Mesendoderm (in vitro differentiated cells): ENCODE data around the gene HSD11B2.

ENCODE experiments used
- DNase-seq: peaks from one replicate; pipeline ENCODE4 v3.0.0; 2013
- H2AK5ac ChIP-seq: 2 replicates; pipeline ENCODE4 v1.6.1; 2013; ENCODE audit warnings: low read length, inconsistent platforms
- H2BK120ac ChIP-seq: 2 replicates; pipeline ENCODE4 v1.6.1; 2013; ENCODE audit warnings: low read depth, mild to moderate bottlenecking, low read length, moderate library complexity, mixed read lengths
- H2BK15ac ChIP-seq: replicated peaks from 2 replicates; pipeline ENCODE4 v1.6.1; 2013; ENCODE audit warnings: low read depth, mild to moderate bottlenecking, moderate library complexity
- H2BK5ac ChIP-seq: 2 replicates; pipeline ENCODE4 v1.6.1; 2013; ENCODE audit warnings: low read length, inconsistent platforms
- H3K18ac ChIP-seq: 2 replicates; pipeline ENCODE4 v1.6.1; 2013; ENCODE audit warnings: mild to moderate bottlenecking, low read length, mixed read lengths
- H3K23ac ChIP-seq: one replicate; pipeline ENCODE4 v1.6.1; 2013; ENCODE audit warnings: low read length
- H3K27ac ChIP-seq: 2 replicates; pipeline ENCODE4 v1.5.1; 2013; ENCODE audit warnings: low read depth, mild to moderate bottlenecking, inconsistent platforms, low read length, moderate library complexity
- H3K27me3 ChIP-seq: 2 replicates; pipeline ENCODE4 v1.6.1; 2013; ENCODE audit warnings: low read length, control low read depth, mild to moderate bottlenecking, inconsistent platforms; ENCODE audit not compliant: insufficient read depth, poor library complexity
- H3K36me3 ChIP-seq: 2 replicates; pipeline ENCODE4 v1.6.1; 2013; ENCODE audit warnings: low read length, inconsistent platforms; ENCODE audit not compliant: control insufficient read depth, insufficient read depth
- H3K4ac ChIP-seq: one replicate; pipeline ENCODE4 v1.6.1; 2013; ENCODE audit warnings: low read depth, mild to moderate bottlenecking, low read length, moderate library complexity
- H3K4me1 ChIP-seq: 2 replicates; pipeline ENCODE4 v1.6.1; 2013; ENCODE audit warnings: low read depth, low read length, inconsistent platforms; ENCODE audit not compliant: control insufficient read depth
- H3K4me2 ChIP-seq: 2 replicates; pipeline ENCODE4 v1.6.1; 2013; ENCODE audit warnings: low read length
- H3K4me3 ChIP-seq: 2 replicates; pipeline ENCODE4 v1.5.1; 2013; ENCODE audit warnings: mild to moderate bottlenecking, low read length
- H3K56ac ChIP-seq: one replicate; pipeline ENCODE4 v1.6.1; 2013; ENCODE audit warnings: low read length
- H3K79me1 ChIP-seq: 2 replicates; pipeline ENCODE4 v1.6.1; 2013; ENCODE audit warnings: low read length, inconsistent platforms
- H3K79me2 ChIP-seq: 2 replicates; pipeline ENCODE4 v1.6.1; 2013; ENCODE audit warnings: mild to moderate bottlenecking, low read length; ENCODE audit not compliant: control insufficient read depth, insufficient read depth
- H3K9ac ChIP-seq: 2 replicates; pipeline ENCODE4 v1.6.1; 2013; ENCODE audit warnings: low read length, inconsistent platforms
- H4K5ac ChIP-seq: one replicate; pipeline ENCODE4 v1.6.1; 2013; ENCODE audit warnings: low read length
- H4K8ac ChIP-seq: one replicate; pipeline ENCODE4 v1.6.1; 2013; ENCODE audit warnings: low read depth, mild to moderate bottlenecking, control low read depth, low read length, moderate library complexity
- WGBS: extraction: QIAGEN DNeasy Blood & Tissue Kit; methylation state at CpG from one replicate; pipeline ENCODE4 v1.1.7; 2013; ENCODE audit warnings: low lambda C conversion rate, missing lambda C conversion rate; ENCODE audit not compliant: insufficient coverage; ENCODE audit errors: extremely low coverage; 5-methylcytosine and 5-hydroxymethylcytosine counted together

Gene HSD11B2

GRCh38 chr16:67461600-67462278, 30.8 kb downstream of the HSD11B2 start:
- WGBS, result no CpG with 5 or more reads among the region's 8 CpGs
- Histone ChIP-seq H3K4me1 (peaks cover 1% of the 10 kb centered on the region), H2BK5ac (no peak overlapping the region), H3K36me3 (no peaks in the 10 kb centered on the region), H3K79me2 (no peaks in the 10 kb centered on the region), H3K4me2 (no peak overlapping the region), H3K79me1 (peaks cover 6% of the 10 kb centered on the region), H3K4me3 (no peak overlapping the region), H3K27ac (no peak overlapping the region), H3K27me3 (no peaks in the 10 kb centered on the region), H2BK120ac (no peak overlapping the region), H4K8ac (no peak overlapping the region), H3K56ac (no peak overlapping the region), H3K18ac (no peak overlapping the region), H3K4ac (no peak overlapping the region), H2AK5ac (no peak overlapping the region), H3K9ac (no peak overlapping the region), H2BK15ac (no peak overlapping the region), H4K5ac (no peak overlapping the region), H3K23ac (no peak overlapping the region)
- no peak for DNase-seq

- H3K4ac ChIP-seq, result no peak overlapping the region
- H3K9ac ChIP-seq, result no peak overlapping the region
- no peaks in the 10 kb centered on the region for H3K79me2 ChIP-seq
- H3K4me1 ChIP-seq, result peaks cover 1% of the 10 kb centered on the region
- H2AK5ac ChIP-seq, result no peak overlapping the region
- H3K27me3 ChIP-seq, result no peaks in the 10 kb centered on the region
- no peaks in the 10 kb centered on the region for H3K36me3 ChIP-seq
- no peak for DNase-seq
- no peak overlapping the region for H2BK120ac ChIP-seq
- no peak overlapping the region for H4K5ac ChIP-seq
- no peak overlapping the region for H4K8ac ChIP-seq
- WGBS, result no CpG with 5 or more reads among the region's 5 CpGs
- H3K18ac ChIP-seq, result no peak overlapping the region
- H2BK5ac ChIP-seq, result no peak overlapping the region
- H3K56ac ChIP-seq, result no peak overlapping the region
- H2BK15ac ChIP-seq, result no peak overlapping the region
- H3K23ac ChIP-seq, result no peak overlapping the region
- H3K4me3 ChIP-seq, result no peak overlapping the region
- H3K79me1 ChIP-seq, result peaks cover 6% of the 10 kb centered on the region
- no peak overlapping the region for H3K27ac ChIP-seq
- no peak overlapping the region for H3K4me2 ChIP-seq
Measured at GRCh38 chr16:67462279-67462655, 31.3 kb downstream of the HSD11B2 start.

- H4K8ac ChIP-seq, result no peak overlapping the region
- H3K4me2 ChIP-seq, result no peak overlapping the region
Measured at GRCh38 chr16:67463059-67463458, 32.1 kb downstream of the HSD11B2 start.

GRCh38 chr16:67463691-67464090, 32.8 kb downstream of the HSD11B2 start:
- no CpG with 5 or more reads among the region's 4 CpGs for WGBS
- no peak for DNase-seq
- Histone ChIP-seq H3K4me3 (no peak overlapping the region), H3K79me2 (no peaks in the 10 kb centered on the region), H2BK120ac (no peak overlapping the region), H3K9ac (no peak overlapping the region), H2BK15ac (no peak overlapping the region), H3K27me3 (no peaks in the 10 kb centered on the region), H3K79me1 (peaks cover 6% of the 10 kb centered on the region), H3K4me1 (peaks cover 1% of the 10 kb centered on the region), H3K4ac (no peak overlapping the region), H3K56ac (no peak overlapping the region), H3K18ac (no peak overlapping the region), H2BK5ac (no peak overlapping the region), H4K8ac (no peak overlapping the region), H3K36me3 (no peaks in the 10 kb centered on the region), H3K4me2 (no peak overlapping the region), H2AK5ac (no peak overlapping the region), H4K5ac (no peak overlapping the region), H3K23ac (no peak overlapping the region), H3K27ac (no peak overlapping the region)

More at GRCh38 chr16:67463059-67463458, 32.1 kb downstream of the HSD11B2 start:
- Histone ChIP-seq H3K56ac (no peak overlapping the region), H2BK120ac (no peak overlapping the region), H3K18ac (no peak overlapping the region), H3K36me3 (no peaks in the 10 kb centered on the region), H3K23ac (no peak overlapping the region), H3K4ac (no peak overlapping the region), H3K4me3 (no peak overlapping the region), H3K27me3 (no peaks in the 10 kb centered on the region), H3K27ac (no peak overlapping the region), H3K9ac (no peak overlapping the region), H2BK15ac (no peak overlapping the region), H2BK5ac (no peak overlapping the region), H3K79me2 (no peaks in the 10 kb centered on the region), H3K79me1 (peaks cover 6% of the 10 kb centered on the region), H2AK5ac (no peak overlapping the region), H4K5ac (no peak overlapping the region), H3K4me1 (peaks cover 1% of the 10 kb centered on the region)
- DNase-seq, result no peak
- WGBS, result no CpG with 5 or more reads among the region's 5 CpGs

GRCh38 chr16:67464565-67464964, 33.6 kb downstream of the HSD11B2 start:
- Histone ChIP-seq H2AK5ac (no peak overlapping the region), H3K27ac (no peak overlapping the region), H2BK15ac (no peak overlapping the region), H3K4ac (no peak overlapping the region), H3K79me2 (no peaks in the 10 kb centered on the region), H3K9ac (no peak overlapping the region), H3K27me3 (no peaks in the 10 kb centered on the region), H3K4me2 (no peak overlapping the region), H3K4me1 (peaks cover 1% of the 10 kb centered on the region), H3K36me3 (no peaks in the 10 kb centered on the region), H2BK120ac (no peak overlapping the region), H3K23ac (no peak overlapping the region), H3K79me1 (peaks cover 6% of the 10 kb centered on the region), H3K18ac (no peak overlapping the region), H4K5ac (no peak overlapping the region), H3K4me3 (no peak overlapping the region), H4K8ac (no peak overlapping the region), H2BK5ac (no peak overlapping the region), H3K56ac (no peak overlapping the region)
- DNase-seq, result no peak
- no CpG with 5 or more reads among the region's 2 CpGs for WGBS

- Histone ChIP-seq H2BK120ac (no peak overlapping the region), H3K79me1 (peaks cover 6% of the 10 kb centered on the region), H2BK15ac (no peak overlapping the region), H3K56ac (no peak overlapping the region), H4K5ac (no peak overlapping the region), H3K23ac (no peak overlapping the region), H4K8ac (no peak overlapping the region), H2BK5ac (no peak overlapping the region), H3K4me3 (no peak overlapping the region), H3K27ac (no peak overlapping the region), H3K36me3 (no peaks in the 10 kb centered on the region), H3K79me2 (no peaks in the 10 kb centered on the region), H2AK5ac (no peak overlapping the region), H3K4me1 (peaks cover 1% of the 10 kb centered on the region), H3K18ac (no peak overlapping the region), H3K4me2 (no peak overlapping the region), H3K4ac (no peak overlapping the region), H3K9ac (no peak overlapping the region), H3K27me3 (no peaks in the 10 kb centered on the region)
- DNase-seq, result no peak
- WGBS, result no CpG with 5 or more reads among the region's 6 CpGs
Measured at GRCh38 chr16:67466581-67466980, 35.7 kb downstream of the HSD11B2 start.
